Measurements from ENCODE around the gene CDHR3. TPM values are rescaled to one million over a fixed set of nuclear protein-coding genes. Genes with fewer than 3 reads are reported as not detected.

CDHR3 gene
- total and polyA plus RNA-seq, 2 donors (not counting 3 experiments of a cell fraction or from before 2014, with no cell fraction given), result 0.46 to 2.3 TPM

DNA sequence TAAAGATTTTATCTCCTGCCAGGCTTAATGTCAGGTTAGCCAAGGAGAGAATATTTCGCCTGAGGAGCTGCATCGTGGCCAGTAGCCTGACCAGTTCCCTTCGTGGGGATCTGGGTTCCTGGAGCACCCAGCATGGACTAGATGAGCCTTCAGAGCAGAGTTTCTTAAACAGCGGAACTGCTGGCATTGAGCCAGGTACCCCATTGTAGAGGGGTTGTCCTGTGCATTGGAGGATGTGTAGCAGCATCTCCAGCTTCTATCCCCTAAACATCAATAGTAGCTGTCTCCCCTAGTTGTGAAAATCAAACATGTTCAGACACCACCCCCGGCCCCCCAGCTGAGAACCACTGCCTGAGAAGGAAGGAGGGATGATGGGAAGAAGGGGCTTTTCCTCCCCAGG, 36.2 kb downstream of the CDHR3 start:
- CTCF ChIA-PET, result interaction anchor here (0.9 to 2.4 kb wide), 4 partner anchors 9 to 234 kb away, joined by 3 to 8 read pairs (median 4); no protein-coding TSS in a partner anchor

DNA sequence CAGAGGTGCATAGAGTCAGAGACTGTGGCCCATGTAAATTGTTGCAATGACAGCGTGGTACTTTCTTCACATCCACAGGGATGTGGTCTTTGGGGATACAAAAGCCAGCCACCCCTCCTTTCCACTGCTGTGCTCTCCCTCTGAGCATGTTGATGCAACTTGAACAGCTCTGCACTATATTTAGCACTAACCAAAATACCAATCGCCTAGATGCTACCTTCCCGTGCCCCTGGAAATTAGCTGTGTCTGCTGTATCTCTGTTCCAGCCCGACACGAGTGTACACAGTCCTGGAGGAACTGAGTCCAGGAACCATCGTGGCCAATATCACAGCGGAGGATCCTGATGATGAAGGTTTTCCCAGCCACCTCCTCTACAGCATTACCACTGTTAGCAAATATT, 38.1 kb downstream of the CDHR3 start:
- no peak for DNase-seq (ENCODE audit: low read depth, low spot score)
- no peak for FAIRE-seq
- Histone ChIP-seq H3K4me2 (ENCODE audit: insufficient read depth, low read length) (no peak overlapping the region), H3K27ac (ENCODE audit: insufficient read depth, low read depth, low read length) (no peak overlapping the region), H3K9me3 (replicated peaks; ENCODE audit: control insufficient read depth, insufficient read depth, low read length) (no peaks in the 10 kb centered on the region), H3K79me2 (ENCODE audit: control insufficient read depth, insufficient read depth, low read length) (no peaks in the 10 kb centered on the region), H2AFZ (ENCODE audit: low read depth, low read length) (no peak overlapping the region), H4K20me1 (replicated peaks; ENCODE audit: control insufficient read depth, extremely low read depth, insufficient read depth, low read length) (no peaks in the 10 kb centered on the region), H3K4me3 (replicated peaks in 1 of 3; ENCODE audit: insufficient read depth in 1 of 3, low read depth in 1 of 3, low read length in 3 of 3) (no peak overlapping the region), H3K27me3 (ENCODE audit: control insufficient read depth in 2 of 2, insufficient read depth in 2 of 2, low read length in 2 of 2) (peaks cover 11 to 18% of the 10 kb centered on the region in 2 experiments), H3K36me3 (ENCODE audit: control insufficient read depth in 2 of 2, extremely low read depth in 1 of 2, insufficient read depth in 2 of 2, low read length in 2 of 2) (no peaks in the 10 kb centered on the region), H3K9ac (replicated peaks; ENCODE audit: extremely low read depth, insufficient read depth, low read length) (no peak overlapping the region), H3K4me1 (ENCODE audit: control insufficient read depth, extremely low read depth, insufficient read depth, low read length) (no peaks in the 10 kb centered on the region), H3K9me1 (replicated peaks; ENCODE audit: control insufficient read depth, extremely low read depth, insufficient read depth, low read length) (no peaks in the 10 kb centered on the region)
- no peak for TF ChIP-seq GATA2 (IDR thresholded peaks at IDR 0.05; ENCODE audit: insufficient read depth, insufficient read length, low read depth, low read length)
- TF ChIP-seq EZH2 (IDR thresholded peaks at IDR 0.05; ENCODE audit: borderline replicate concordance, low read depth, low read length, severe bottlenecking), result no peak
- no peak for TF ChIP-seq POLR2AphosphoS5 (IDR thresholded peaks at IDR 0.05; ENCODE audit: insufficient read depth, low read depth, low read length)
- no peak for TF ChIP-seq MYC (IDR thresholded peaks at IDR 0.05; ENCODE audit: low read depth, low read length)
- TF ChIP-seq MAX (IDR thresholded peaks at IDR 0.05; ENCODE audit: insufficient read depth, insufficient read length), result no peak
- no peak for TF ChIP-seq POLR2A (IDR thresholded peaks at IDR 0.05; ENCODE audit: low read depth, low read length)
- TF ChIP-seq FOS (IDR thresholded peaks at IDR 0.05; ENCODE audit: borderline replicate concordance, insufficient read depth, low read length), result no peak
- TF ChIP-seq JUN (IDR thresholded peaks at IDR 0.05; ENCODE audit: borderline replicate concordance, insufficient read depth, insufficient read length, low read depth), result no peak
- TF ChIP-seq CTCF (IDR thresholded peaks at IDR 0.05; ENCODE audit: extremely low read depth in 1 of 2, insufficient read depth in 1 of 2, low read depth in 1 of 2, low read length in 2 of 2), result no peak
- ChIA-PET POLR2A (interaction anchor here (0.6 to 0.7 kb wide), 2 partner anchors 25 to 636 kb away, joined by 3 to 6 read pairs; no protein-coding TSS in a partner anchor), CTCF (interaction anchor here (0.7 to 1.7 kb wide), 3 partner anchors 9 to 252 kb away, joined by 3 read pairs; no protein-coding TSS in a partner anchor)
- dilution Hi-C loops (cut with MboI; ENCODE audit: extremely low pct_ligation_motif_present, low sequenced_read_pairs), result loop anchor here (25.0 kb wide), 1 partner anchor 239 kb away; no protein-coding TSS in a partner anchor
- no TSS peak for BruUV-seq (replicated peaks)
- intact Hi-C loops (cut with micrococcal nuclease), result no loop called here

More for the DNA sequence above, 36.2 kb downstream of the CDHR3 start:
- Histone ChIP-seq H3K27me3 (ENCODE audit: control insufficient read depth in 2 of 2, insufficient read depth in 2 of 2, low read length in 2 of 2) (peaks cover 8 to 14% of the 10 kb centered on the region in 2 experiments), H3K9ac (replicated peaks; ENCODE audit: extremely low read depth, insufficient read depth, low read length) (no peak overlapping the region), H3K36me3 (ENCODE audit: control insufficient read depth in 2 of 2, extremely low read depth in 1 of 2, insufficient read depth in 2 of 2, low read length in 2 of 2) (no peaks in the 10 kb centered on the region), H3K9me1 (replicated peaks; ENCODE audit: control insufficient read depth, extremely low read depth, insufficient read depth, low read length) (no peaks in the 10 kb centered on the region), H3K4me2 (ENCODE audit: insufficient read depth, low read length) (no peak overlapping the region), H4K20me1 (replicated peaks; ENCODE audit: control insufficient read depth, extremely low read depth, insufficient read depth, low read length) (no peaks in the 10 kb centered on the region), H3K79me2 (ENCODE audit: control insufficient read depth, insufficient read depth, low read length) (no peaks in the 10 kb centered on the region), H2AFZ (ENCODE audit: low read depth, low read length) (no peak overlapping the region), H3K27ac (ENCODE audit: insufficient read depth, low read depth, low read length) (no peak overlapping the region), H3K4me3 (replicated peaks in 1 of 3; ENCODE audit: insufficient read depth in 1 of 3, low read depth in 1 of 3, low read length in 3 of 3) (no peak overlapping the region), H3K9me3 (replicated peaks; ENCODE audit: control insufficient read depth, insufficient read depth, low read length) (no peaks in the 10 kb centered on the region), H3K4me1 (ENCODE audit: control insufficient read depth, extremely low read depth, insufficient read depth, low read length) (no peaks in the 10 kb centered on the region)
- FAIRE-seq, result no peak
- dilution Hi-C loops (cut with MboI; ENCODE audit: extremely low pct_ligation_motif_present, low sequenced_read_pairs), result no loop called here
- no peak for DNase-seq (ENCODE audit: low read depth, low spot score)
- TF ChIP-seq POLR2AphosphoS5 (IDR thresholded peaks at IDR 0.05; ENCODE audit: insufficient read depth, low read depth, low read length) (no peak), MAX (IDR thresholded peaks at IDR 0.05; ENCODE audit: insufficient read depth, insufficient read length) (no peak)
- intact Hi-C loops (cut with micrococcal nuclease), result no loop called here
- POLR2A ChIA-PET, result no interaction called here
- no TSS peak for BruUV-seq (replicated peaks)

Measured in endothelial cell of umbilical vein (primary cell).